HG02610 (cell line): Measurements from ENCODE around the gene NRG2.

ENCODE experiments used
- ATAC-seq: cut with Tn5 transposase; IDR thresholded peaks from one replicate; pipeline ENCODE4 v1.9.1; 2021; ENCODE audit warnings: mild to moderate bottlenecking, moderate library complexity; ENCODE audit not compliant: unreplicated experiment

The NRG2 gene

DNA sequence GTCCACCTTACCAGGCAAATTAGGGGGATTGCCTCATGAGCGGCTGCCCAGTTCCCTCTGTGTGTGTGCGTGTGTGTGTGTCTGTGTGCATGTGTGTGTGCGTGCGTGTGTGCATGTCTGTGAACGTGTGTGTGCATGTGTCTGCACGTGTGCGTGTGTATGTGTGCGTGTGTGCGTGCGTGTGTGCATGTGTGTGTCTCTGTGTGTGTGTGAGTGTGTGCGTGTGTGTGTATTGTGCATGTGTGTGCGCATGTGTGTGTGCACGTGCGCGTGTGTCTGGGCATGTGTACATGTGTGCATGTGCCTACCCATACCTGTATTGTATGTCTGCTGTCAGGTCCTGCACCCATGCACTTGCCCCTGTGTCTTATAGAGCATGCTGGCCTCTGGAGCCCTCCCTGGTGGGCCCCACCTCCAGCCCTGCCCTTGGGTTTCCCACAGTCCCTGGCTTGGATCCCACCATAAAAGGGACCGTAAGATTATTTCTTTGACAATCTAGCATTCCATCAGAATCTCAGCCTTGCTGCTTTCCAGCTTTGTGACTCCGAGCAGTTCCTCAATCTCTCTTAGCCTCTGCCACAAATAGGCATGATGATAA, 238.2 kb downstream of the NRG2 start:
- no peak for ATAC-seq

DNA sequence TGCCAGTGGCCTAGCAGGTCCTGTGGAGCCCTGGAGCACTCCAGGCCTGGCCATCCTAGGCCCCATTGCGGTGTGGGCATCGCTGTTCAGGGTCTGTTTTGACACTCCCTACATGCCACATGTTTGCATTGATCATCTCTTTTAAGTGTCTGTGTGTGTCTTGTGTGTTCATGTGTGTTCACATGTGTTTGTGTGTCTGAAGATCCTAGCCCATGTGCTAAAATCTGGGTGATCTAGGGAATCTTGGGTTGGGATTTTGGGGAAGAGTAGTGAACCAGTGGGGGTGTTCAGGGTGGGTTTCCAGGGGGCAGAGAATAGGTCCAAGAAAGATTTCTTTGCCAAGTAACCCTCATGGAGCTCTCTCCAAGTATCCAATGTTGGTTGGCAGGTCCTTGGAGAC, 239.1 kb downstream of the NRG2 start:
- no peak for ATAC-seq

DNA sequence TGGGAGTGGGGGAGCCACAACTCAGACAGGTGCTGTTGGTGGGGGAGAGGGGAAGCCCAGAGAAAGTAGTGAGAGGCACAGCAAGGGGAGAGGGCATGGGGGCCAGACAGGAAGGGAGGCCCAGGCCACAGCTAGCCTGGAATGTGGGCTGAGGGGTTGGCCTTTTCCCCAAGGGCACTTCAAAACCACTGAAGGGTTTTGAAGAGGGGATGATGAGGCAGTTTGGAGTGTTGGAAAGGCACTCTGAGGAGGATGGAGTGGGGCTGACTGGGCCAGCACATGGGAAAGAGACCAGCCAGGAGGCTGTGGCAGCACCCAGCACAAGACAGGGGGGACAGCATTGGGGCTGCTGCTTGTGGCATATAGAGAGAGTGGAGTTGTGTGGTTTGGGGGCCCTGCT, 243.7 kb downstream of the NRG2 start:
- no peak for ATAC-seq

DNA sequence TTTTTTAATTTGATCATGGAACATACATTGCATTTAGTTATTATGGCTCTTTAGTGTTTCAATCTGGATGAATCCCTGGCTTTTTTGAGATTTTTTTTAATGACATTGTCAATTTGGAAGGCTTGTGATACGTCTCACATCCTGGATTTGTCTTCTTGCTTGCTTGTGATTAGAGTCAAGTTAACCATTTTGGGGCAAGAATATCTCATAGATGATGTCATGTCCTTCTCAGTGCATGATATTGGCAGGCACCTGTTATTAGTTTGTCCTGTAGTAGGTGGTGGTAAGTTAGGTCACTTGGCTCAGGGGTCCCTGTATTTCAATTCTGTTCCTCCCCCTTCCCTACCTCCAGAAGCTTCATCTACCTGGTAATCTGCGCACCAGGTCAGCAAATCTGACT, 244.2 kb downstream of the NRG2 start:
- no peak for ATAC-seq

DNA sequence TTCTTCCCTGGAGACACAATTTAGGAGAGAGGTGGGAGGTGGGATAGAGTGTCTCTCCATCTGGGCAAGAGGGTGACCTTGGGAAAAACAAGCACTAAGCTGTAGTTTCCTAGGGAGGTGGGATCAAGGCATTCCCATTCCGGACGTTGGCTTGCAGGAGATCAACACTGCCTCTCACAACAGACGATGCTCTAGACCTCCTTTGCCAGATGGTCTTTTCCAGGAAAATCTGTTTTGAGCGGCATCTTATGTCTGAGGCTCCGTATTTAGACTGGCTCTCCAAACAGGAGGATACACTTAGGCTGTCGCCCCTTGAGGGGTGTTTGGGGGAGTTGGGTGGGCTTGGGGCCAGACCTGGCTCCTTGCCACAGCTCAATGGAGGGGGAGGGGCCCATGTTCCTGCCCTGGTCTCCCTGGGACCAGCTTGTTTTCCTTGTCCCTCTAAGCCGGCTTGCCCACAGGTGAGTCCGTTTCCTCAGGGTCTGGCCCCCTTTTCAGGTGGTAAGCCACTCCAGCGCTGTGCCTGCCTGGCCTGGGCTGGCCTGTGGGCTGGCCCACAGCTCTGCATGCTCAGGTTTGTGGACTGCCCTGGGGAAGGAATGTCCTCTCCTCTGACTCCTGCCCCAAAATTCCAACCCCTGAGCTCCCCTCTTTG, 245.1 kb downstream of the NRG2 start:
- ATAC-seq: no peak

DNA sequence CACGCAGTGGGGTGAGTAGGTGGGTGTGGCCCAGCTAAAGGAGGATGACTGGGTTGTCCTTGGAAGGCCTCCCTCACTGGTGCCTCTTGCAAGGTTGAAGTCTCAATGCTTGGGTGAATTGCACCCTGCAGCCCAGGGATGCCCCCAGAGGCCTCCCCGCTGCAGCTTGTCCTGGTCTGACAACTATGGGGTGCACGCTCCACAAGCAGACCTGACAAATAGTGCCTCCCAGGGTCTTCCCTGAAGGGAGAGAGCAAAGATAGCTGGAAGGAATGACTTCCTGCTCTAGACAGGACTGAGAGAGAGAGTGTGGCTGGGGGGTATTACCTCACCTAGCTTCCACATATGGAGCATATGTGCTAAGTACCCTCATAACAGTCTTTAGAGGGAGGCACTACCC, 245.8 kb downstream of the NRG2 start:
- no peak for ATAC-seq
